Vagina (tissue), 2 donors: ENCODE results near the gene XPNPEP1. TPM values are rescaled to one million over a fixed set of nuclear protein-coding genes. Genes with fewer than 3 reads are reported as not detected.
A peak's percentile ranks its signal among the peaks of the same experiment; 100 is the strongest.

Experiments used
- DNase-seq, 2 donors: peaks; one replicate each; pipeline ENCODE4 v3.0.0-alpha.2; 2017; ENCODE audit errors: extremely low spot score in 2 of 2
- H3K27ac ChIP-seq: fragments of 200-600 bp; sonication (generic); one replicate; pipeline ENCODE4 v1.5.1; 2019
- H3K27me3 ChIP-seq: fragments of 200-600 bp; sonication (generic); one replicate; pipeline ENCODE4 v1.5.1; 2019
- H3K36me3 ChIP-seq, 2 donors: fragments of 200-600 bp; sonication (generic); one replicate each; pipeline ENCODE4 v1.5.1; 2017 to 2019
- H3K4me1 ChIP-seq: fragments of 200-600 bp; sonication (generic); one replicate; pipeline ENCODE4 v1.5.1; 2019
- H3K4me3 ChIP-seq, 2 donors: fragments of 200-600 bp; sonication (generic); 1 replicate in 1 of 2; 2 replicates in 1 of 2; pipeline ENCODE4 v1.5.1; 2016 to 2019
- H3K9me3 ChIP-seq: fragments of 200-600 bp; sonication (generic); one replicate; pipeline ENCODE4 v1.5.1; 2019
- POLR2A ChIP-seq, 2 donors: fragments of 450-650 bp; IDR thresholded peaks; one replicate each; pipeline ENCODE4 v1.6.1; 2017; ENCODE audit warnings: antibody characterized with exemption in 2 of 2, mild to moderate bottlenecking in 2 of 2, moderate library complexity in 2 of 2
- POLR2AphosphoS5 ChIP-seq, 2 donors: sonication (generic); formaldehyde crosslinking; IDR thresholded peaks; one replicate each; pipeline ENCODE4 v1.9.0; 2017; ENCODE audit warnings: antibody characterized with exemption in 2 of 2, mild to moderate bottlenecking in 2 of 2, low read depth in 1 of 2; ENCODE audit not compliant: insufficient read depth in 1 of 2
- intact Hi-C: fragments of 100-400 bp; cut with DNase I; formaldehyde crosslinking; loops from one replicate; pipeline ENCODE4 v1.15.1; 2023
- total RNA-seq: library from RNA; depleted of rRNA; stranded (reverse); fragments of >200 nt; gene quantifications from one replicate; pipeline ENCODE4 v1.2.3, GENCODE V29; 2016
- TF ChIP-seq, protein P1 (sequence below), 3 experiments: fragments of 450-650 bp in 2 of 3; fragments of 200-600 bp in 1 of 3; sonication (generic) in 1 of 3; IDR thresholded peaks; one replicate each; pipeline ENCODE4 v1.5.1; 2017 to 2019; ENCODE audit warnings: antibody characterized with exemption in 3 of 3, mild to moderate bottlenecking in 2 of 3, moderate library complexity in 2 of 3

The XPNPEP1 gene
- total RNA-seq, 1 donor from 2014 or later, result 90.4 TPM

DNA sequence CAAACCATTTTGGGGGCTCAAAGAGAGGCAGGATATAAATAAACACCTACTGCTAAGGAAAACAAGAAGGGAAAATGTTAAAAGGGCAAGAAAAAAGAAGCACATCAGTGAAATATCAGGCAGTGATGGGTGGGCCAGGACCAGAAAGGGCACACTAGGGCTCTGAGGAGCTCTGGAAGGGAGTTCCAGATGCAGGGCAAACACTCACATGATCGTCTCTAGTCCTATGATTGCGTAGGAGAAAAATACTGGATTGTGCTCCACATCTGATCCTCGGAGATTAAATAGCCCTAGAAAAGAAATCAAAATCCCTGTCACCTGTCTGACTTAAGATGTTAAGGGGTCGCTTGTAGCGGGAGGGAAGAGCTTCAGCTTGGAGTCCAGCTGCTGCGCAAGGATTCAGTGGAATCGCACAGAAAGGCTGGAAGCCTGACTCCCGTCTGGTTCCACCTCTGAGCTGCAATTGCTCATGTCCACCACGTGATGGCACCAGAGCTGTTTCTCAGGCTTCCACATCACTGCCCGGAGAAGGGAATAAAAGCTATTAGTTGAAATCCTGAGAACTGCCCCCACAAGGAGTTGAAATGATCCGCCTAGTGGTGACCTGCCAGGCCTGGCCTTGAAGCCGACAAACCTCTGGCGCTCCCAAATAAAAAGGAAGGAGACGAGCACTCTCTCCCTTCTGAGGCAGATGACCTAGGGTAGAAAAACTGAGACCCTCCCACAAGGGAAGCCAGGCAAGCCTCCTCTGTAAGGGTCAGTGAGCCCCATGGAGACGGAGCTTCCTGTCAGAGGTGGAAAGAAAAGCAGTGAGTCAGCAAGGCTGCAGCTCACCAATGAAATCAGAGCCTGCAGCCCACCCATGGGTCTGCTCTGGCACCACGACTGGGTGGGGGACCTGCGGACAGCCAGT lies 39.2 kb downstream of the XPNPEP1 start:
- Histone ChIP-seq H3K27ac (peak overlapping the region; percentile 63), H3K4me1 (no peaks in the 10 kb centered on the region), H3K4me3 (no peak overlapping the region), H3K27me3 (no peaks in the 10 kb centered on the region), H3K36me3 (peaks cover 0 to 64% of the 10 kb centered on the region in 2 donors), H3K9me3 (no peaks in the 10 kb centered on the region)
- intact Hi-C loops, result no loop called here
- DNase-seq, result peak; percentile 67 to 83
- TF ChIP-seq, protein P1, sequence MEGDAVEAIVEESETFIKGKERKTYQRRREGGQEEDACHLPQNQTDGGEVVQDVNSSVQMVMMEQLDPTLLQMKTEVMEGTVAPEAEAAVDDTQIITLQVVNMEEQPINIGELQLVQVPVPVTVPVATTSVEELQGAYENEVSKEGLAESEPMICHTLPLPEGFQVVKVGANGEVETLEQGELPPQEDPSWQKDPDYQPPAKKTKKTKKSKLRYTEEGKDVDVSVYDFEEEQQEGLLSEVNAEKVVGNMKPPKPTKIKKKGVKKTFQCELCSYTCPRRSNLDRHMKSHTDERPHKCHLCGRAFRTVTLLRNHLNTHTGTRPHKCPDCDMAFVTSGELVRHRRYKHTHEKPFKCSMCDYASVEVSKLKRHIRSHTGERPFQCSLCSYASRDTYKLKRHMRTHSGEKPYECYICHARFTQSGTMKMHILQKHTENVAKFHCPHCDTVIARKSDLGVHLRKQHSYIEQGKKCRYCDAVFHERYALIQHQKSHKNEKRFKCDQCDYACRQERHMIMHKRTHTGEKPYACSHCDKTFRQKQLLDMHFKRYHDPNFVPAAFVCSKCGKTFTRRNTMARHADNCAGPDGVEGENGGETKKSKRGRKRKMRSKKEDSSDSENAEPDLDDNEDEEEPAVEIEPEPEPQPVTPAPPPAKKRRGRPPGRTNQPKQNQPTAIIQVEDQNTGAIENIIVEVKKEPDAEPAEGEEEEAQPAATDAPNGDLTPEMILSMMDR (IDR thresholded peaks at IDR 0.05), result peak; percentile 80 to 96 (median 96)
- TF ChIP-seq POLR2AphosphoS5 (IDR thresholded peaks at IDR 0.05; ENCODE audit: insufficient read depth in 1 of 2, low read depth in 1 of 2), result peak; percentile 17 to 59
- no peak for TF ChIP-seq POLR2A (IDR thresholded peaks at IDR 0.05)

DNA sequence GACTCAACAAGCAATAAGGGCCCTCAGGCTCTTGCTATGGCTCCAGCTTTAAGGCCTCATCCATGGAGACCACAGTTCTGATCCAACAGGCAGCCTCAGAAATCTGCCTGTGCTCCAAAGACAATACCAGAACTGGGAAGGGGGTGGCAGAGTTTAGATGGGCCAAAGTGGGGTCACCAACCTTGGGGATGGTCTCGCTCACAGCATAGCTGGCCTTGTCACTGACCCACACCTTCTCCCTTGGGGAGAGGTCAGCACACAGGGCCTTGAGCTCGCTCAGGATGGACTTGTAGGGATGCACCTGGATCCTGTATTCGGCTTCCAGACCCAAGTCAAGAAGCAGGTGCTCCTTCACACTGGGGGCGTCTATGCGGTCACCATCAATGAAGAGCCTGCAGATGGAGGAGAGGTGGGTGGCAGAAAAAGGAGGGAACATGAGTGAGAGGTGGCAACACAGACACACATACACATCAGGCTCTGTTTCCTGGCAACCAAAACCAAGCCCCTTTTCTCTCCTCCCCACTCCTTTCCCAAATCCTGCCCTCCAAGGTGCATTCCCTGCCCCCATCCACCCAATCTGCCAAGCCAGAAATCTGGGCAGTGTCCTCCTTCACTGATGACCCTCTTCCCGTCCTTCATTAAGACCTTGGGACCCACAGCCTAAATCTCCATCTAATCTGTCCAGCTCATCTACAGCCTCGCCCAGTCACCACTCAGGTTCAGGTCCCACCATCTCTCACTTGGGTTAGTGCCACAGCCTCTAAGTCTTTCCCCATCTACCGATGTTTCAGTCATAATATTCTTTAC lies 40.9 kb downstream of the XPNPEP1 start:
- Histone ChIP-seq H3K4me3 (no peak overlapping the region), H3K36me3 (peaks cover 0 to 58% of the 10 kb centered on the region in 2 donors), H3K27me3 (no peaks in the 10 kb centered on the region), H3K9me3 (no peaks in the 10 kb centered on the region), H3K4me1 (no peaks in the 10 kb centered on the region), H3K27ac (no peak overlapping the region)
- DNase-seq, result peak; percentile 74 to 80
- intact Hi-C loops, result no loop called here
- TF ChIP-seq, protein P1 (IDR thresholded peaks at IDR 0.05), result no peak
- TF ChIP-seq POLR2AphosphoS5 (IDR thresholded peaks at IDR 0.05; ENCODE audit: insufficient read depth in 1 of 2, low read depth in 1 of 2) (no peak), POLR2A (IDR thresholded peaks at IDR 0.05) (no peak)

DNA sequence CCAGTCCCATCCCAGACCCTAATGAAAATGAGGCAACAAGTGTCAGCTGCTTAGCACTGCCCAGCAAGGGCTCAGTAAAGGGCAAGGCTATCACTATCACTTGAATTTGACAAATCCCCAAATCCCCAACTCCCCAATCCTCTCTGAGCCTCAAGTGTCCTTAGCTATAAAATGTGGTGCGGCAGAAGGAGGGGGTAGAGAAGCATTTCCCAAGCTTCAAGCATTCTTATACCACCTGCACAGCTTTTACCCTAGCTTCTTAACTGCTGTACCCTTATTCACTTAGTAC lies 41.6 kb downstream of the XPNPEP1 start:
- Histone ChIP-seq H3K36me3 (peaks cover 0 to 61% of the 10 kb centered on the region in 2 donors), H3K4me3 (no peak overlapping the region), H3K27me3 (no peaks in the 10 kb centered on the region), H3K9me3 (no peaks in the 10 kb centered on the region), H3K27ac (no peak overlapping the region), H3K4me1 (no peaks in the 10 kb centered on the region)
- intact Hi-C loops, result no loop called here
- no peak for DNase-seq
- TF ChIP-seq POLR2A (IDR thresholded peaks at IDR 0.05) (no peak), POLR2AphosphoS5 (IDR thresholded peaks at IDR 0.05; ENCODE audit: insufficient read depth in 1 of 2, low read depth in 1 of 2) (no peak)
- TF ChIP-seq, protein P1 (IDR thresholded peaks at IDR 0.05), result no peak

DNA sequence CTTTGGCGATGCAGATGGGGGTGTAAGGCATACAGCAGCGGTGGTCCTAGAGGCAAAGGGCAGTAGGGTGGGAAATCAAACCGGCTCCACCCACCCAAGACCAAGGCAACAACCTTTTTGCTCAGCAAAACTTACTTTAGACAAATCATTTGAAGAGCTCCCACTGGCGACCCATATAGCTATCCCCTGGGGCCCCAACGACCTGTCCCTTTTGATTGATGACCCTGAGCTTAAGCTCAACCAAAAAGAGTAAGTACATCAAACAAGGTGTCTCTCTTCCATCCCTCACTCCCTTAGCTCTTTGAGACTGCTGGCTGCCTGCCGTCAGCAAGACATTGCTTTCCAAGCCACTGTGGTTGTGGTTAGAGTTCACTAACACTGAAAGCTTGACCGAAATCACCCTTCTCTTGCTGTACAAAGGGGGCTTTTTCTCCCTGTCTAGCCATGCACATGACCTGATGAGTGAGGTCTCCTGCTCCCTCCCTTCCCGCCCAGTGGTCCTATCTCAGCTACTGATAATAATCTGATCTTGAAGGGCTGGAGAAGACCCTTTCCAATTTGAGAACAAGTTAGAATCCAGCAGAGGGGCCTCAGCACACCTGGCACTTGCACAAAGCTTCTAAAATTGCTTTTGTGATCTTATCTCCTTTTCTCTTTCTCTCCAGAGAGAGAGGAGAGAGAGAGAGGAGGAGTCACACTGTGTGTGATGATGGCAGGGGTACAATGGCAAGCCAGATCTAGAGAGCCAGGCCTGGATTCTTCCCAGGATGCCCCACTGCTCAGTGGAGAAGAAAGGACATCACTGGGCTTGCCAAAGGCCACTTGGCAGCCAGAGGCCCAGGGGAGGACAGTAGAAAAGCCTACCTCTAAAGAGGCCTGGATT lies 42.2 kb downstream of the XPNPEP1 start:
- TF ChIP-seq POLR2A (IDR thresholded peaks at IDR 0.05) (no peak), POLR2AphosphoS5 (IDR thresholded peaks at IDR 0.05; ENCODE audit: insufficient read depth in 1 of 2, low read depth in 1 of 2) (no peak)
- TF ChIP-seq, protein P1 (IDR thresholded peaks at IDR 0.05), result no peak
- Histone ChIP-seq H3K4me1 (no peaks in the 10 kb centered on the region), H3K9me3 (no peaks in the 10 kb centered on the region), H3K4me3 (no peak overlapping the region), H3K27ac (no peak overlapping the region), H3K36me3 (peaks cover 0 to 61% of the 10 kb centered on the region in 2 donors), H3K27me3 (no peaks in the 10 kb centered on the region)
- intact Hi-C loops, result no loop called here
- DNase-seq, result peak; percentile 40 to 72
